ENCODE data around the gene RPL21.

DNA sequence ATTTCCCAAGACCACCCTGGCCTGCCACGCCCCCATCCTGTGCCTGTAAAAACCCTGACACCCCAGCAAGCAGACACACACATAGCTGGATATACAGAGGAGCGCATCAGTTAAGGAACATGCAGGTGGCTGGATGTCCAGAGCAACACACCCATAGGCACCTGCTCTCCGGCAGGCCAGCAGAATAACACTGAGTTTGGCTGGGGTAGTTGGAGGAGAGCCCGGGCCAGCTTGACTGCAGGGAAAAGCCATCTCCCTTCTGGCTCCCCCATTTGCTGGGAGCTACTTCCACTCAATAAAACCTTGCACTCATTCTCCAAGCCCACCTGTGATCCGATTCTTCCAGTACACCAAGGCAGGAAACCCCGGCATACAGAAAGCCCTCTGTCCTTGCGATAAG is 28.1 kb downstream of the RPL21 start:
- TF ChIP-seq, protein P1, sequence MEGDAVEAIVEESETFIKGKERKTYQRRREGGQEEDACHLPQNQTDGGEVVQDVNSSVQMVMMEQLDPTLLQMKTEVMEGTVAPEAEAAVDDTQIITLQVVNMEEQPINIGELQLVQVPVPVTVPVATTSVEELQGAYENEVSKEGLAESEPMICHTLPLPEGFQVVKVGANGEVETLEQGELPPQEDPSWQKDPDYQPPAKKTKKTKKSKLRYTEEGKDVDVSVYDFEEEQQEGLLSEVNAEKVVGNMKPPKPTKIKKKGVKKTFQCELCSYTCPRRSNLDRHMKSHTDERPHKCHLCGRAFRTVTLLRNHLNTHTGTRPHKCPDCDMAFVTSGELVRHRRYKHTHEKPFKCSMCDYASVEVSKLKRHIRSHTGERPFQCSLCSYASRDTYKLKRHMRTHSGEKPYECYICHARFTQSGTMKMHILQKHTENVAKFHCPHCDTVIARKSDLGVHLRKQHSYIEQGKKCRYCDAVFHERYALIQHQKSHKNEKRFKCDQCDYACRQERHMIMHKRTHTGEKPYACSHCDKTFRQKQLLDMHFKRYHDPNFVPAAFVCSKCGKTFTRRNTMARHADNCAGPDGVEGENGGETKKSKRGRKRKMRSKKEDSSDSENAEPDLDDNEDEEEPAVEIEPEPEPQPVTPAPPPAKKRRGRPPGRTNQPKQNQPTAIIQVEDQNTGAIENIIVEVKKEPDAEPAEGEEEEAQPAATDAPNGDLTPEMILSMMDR (IDR thresholded peaks at IDR 0.05; ENCODE audit: low read depth, low read length): no peak
- no peak for TF ChIP-seq POLR2A (IDR thresholded peaks at IDR 0.05; ENCODE audit: extremely low read depth, insufficient read length)
- no peak for TF ChIP-seq MAX (IDR thresholded peaks at IDR 0.05; ENCODE audit: low read depth, low read length)
- no peak for TF ChIP-seq MYC (IDR thresholded peaks at IDR 0.05; ENCODE audit: low read depth, low read length)

Data from NB4 (cell line).